ENCODE results near the gene SH2B2. TPM values are rescaled to one million over a fixed set of nuclear protein-coding genes. Genes with fewer than 3 reads are reported as not detected.
A peak's percentile ranks its signal among the peaks of the same experiment; 100 is the strongest.
"Not testable (repeated sequence)": the region's sequence is repeated elsewhere in the genome, so short reads cannot be mapped to it uniquely, and the experiment has no call there.

The SH2B2 gene
- total RNA-seq, 1 experiment from 2014 or later: 14.7 TPM

DNA sequence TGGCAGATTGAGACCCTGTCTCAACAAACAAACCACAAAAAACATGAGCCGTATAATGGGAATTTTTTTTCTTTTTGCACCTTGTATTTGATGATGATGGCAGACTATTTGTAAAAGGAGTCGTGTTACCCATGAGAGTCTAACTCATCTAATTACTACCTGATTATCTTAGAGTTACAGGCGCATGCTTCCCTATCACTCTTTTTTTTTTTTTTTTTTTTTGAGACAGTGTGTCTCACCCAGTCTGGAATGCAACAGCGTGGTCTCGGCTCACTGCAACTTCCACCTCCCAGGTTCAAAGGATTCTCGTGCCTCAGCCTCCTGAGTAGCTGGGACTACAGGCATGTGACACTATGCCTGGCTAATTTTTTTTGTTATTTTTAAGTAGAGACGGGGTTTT is 78.7 kb downstream of the SH2B2 start:
- H3K4me1 Mint-ChIP-seq; H3K9me3 Mint-ChIP-seq; ATAC-seq; H3K27me3 Mint-ChIP-seq (ENCODE audit: low read depth); POLR2A ChIA-PET; DNase-seq (ENCODE audit: low spot score); CTCF ChIA-PET; H3K27ac Mint-ChIP-seq: not testable (repeated sequence)
- H3K4me3 Mint-ChIP-seq: peak overlapping the region; percentile 84; the same call in 1 of the 2 replicates
- H3K36me3 Mint-ChIP-seq: peaks cover 29% of the 10 kb centered on the region

DNA sequence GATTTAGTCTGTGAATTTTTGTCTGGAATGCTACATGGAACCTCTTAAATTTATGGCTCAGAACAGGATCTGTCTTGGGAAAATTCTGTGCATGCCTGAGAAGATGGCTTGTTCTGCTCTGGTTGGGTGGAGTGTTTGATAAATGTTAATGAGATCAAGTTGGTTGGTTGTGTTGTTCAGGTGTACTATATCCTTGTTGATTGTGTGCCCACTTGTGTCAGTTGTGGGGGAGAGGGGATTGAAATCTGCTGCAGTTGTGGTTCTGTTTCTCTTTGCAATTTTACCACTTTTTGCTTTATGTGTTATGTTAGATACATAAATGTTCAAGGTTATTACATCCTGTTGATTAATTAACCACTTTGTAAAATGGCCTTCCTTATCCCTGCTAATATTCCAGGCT is 83.4 kb downstream of the SH2B2 start:
- CTCF ChIA-PET; H3K9me3 Mint-ChIP-seq; H3K27ac Mint-ChIP-seq; H3K4me1 Mint-ChIP-seq; POLR2A ChIA-PET; DNase-seq (ENCODE audit: low spot score); H3K4me3 Mint-ChIP-seq; ATAC-seq; H3K27me3 Mint-ChIP-seq (ENCODE audit: low read depth): not testable (repeated sequence)
- peaks cover 46% of the 10 kb centered on the region for H3K36me3 Mint-ChIP-seq

Small RNAs within 50 kb of the gene (microRNA-seq; reads per million reads assigned to microRNA genes)
- gene MIR4285 (ENCODE audit: borderline number of aligned reads): not detected

Other genes with a start within 250 kb of the SH2B2 start
- gene SPDYE6, start 69.6 kb downstream of the SH2B2 start, total RNA-seq (2021): not detected in 3 replicates
- gene PRKRIP1, start 109.5 kb downstream of the SH2B2 start, total RNA-seq (2021): 27.5 to 34.4 TPM (median 30.1 TPM) in 3 replicates
- 22.2 to 25.9 TPM (median 24.7 TPM) in 3 replicates for gene ORAI2, start 146.7 kb downstream of the SH2B2 start, total RNA-seq (2021)
- gene ALKBH4, start 178.0 kb downstream of the SH2B2 start, total RNA-seq (2021): 20.4 to 24.8 TPM (median 22.9 TPM) in 3 replicates
- 37.4 to 41.7 TPM (median 39.6 TPM) in 3 replicates for gene LRWD1, start 178.1 kb downstream of the SH2B2 start, total RNA-seq (2021)
- 45.9 to 51.7 TPM (median 50.5 TPM) in 3 replicates for gene POLR2J, start 192.1 kb downstream of the SH2B2 start, total RNA-seq (2021)
- 3.6 to 6.2 TPM (median 3.9 TPM) in 3 replicates for gene RASA4B, start 230.9 kb downstream of the SH2B2 start, total RNA-seq (2021)